Measurements from ENCODE around the gene METTL4. TPM values are rescaled to one million over a fixed set of nuclear protein-coding genes. Genes with fewer than 3 reads are reported as not detected.

Gene METTL4
- total RNA-seq, 4 donors from 2014 or later = 2.2 to 14.0 (median 5.4) TPM

GRCh38 chr18:2602844-2603243, 31.5 kb upstream of the METTL4 start:
- Histone ChIP-seq H3K9me3 (no peaks in the 10 kb centered on the region), H3K36me3 (no peaks in the 10 kb centered on the region), H3K27me3 (no peaks in the 10 kb centered on the region), H3K4me1 (peaks cover 0 to 18% (median 0%) of the 10 kb centered on the region in 4 donors), H3K27ac (no peak overlapping the region), H3K4me3 (no peak overlapping the region)
- intact Hi-C loops (cut with DNase I; ENCODE audit: low total_unique reads) (no loop called here), in situ Hi-C loops (cut with MboI; ENCODE audit: low pct_ligation_motif_present in 1 of 4, low pct_unique_long_range_greater_than_20kb in 1 of 4, low sequenced_read_pairs in 3 of 4) (no loop called here)
- DNase-seq = no peak
- TF ChIP-seq, protein P1, sequence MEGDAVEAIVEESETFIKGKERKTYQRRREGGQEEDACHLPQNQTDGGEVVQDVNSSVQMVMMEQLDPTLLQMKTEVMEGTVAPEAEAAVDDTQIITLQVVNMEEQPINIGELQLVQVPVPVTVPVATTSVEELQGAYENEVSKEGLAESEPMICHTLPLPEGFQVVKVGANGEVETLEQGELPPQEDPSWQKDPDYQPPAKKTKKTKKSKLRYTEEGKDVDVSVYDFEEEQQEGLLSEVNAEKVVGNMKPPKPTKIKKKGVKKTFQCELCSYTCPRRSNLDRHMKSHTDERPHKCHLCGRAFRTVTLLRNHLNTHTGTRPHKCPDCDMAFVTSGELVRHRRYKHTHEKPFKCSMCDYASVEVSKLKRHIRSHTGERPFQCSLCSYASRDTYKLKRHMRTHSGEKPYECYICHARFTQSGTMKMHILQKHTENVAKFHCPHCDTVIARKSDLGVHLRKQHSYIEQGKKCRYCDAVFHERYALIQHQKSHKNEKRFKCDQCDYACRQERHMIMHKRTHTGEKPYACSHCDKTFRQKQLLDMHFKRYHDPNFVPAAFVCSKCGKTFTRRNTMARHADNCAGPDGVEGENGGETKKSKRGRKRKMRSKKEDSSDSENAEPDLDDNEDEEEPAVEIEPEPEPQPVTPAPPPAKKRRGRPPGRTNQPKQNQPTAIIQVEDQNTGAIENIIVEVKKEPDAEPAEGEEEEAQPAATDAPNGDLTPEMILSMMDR (IDR thresholded peaks at IDR 0.05) = no peak
- TF ChIP-seq POLR2AphosphoS5 (IDR thresholded peaks at IDR 0.05) = no peak
- no peak for TF ChIP-seq POLR2A (IDR thresholded peaks at IDR 0.05)
- no peak for TF ChIP-seq EP300 (IDR thresholded peaks at IDR 0.05; ENCODE audit: low read depth)

GRCh38 chr18:2597639-2598038, 26.3 kb upstream of the METTL4 start:
- peaks cover 0 to 2% (median 0%) of the 10 kb centered on the region in 4 donors for H3K36me3 ChIP-seq
- H3K9me3 ChIP-seq = no peaks in the 10 kb centered on the region
- no peak overlapping the region for H3K4me3 ChIP-seq
- DNase-seq = no peak
- intact Hi-C loops (cut with DNase I; ENCODE audit: low total_unique reads) (no loop called here), in situ Hi-C loops (cut with MboI; ENCODE audit: low pct_ligation_motif_present in 1 of 4, low pct_unique_long_range_greater_than_20kb in 1 of 4, low sequenced_read_pairs in 3 of 4) (no loop called here)
- 89 to 92% methylated on average over 2 to 5 of the region's 5 CpGs for WGBS, 2 donors (ENCODE audit: low coverage in 1 of 2)
- peaks cover 0 to 3% (median 0%) of the 10 kb centered on the region in 4 donors for H3K4me1 ChIP-seq
- TF ChIP-seq POLR2A (IDR thresholded peaks at IDR 0.05) = no peak
- no peak for TF ChIP-seq EP300 (IDR thresholded peaks at IDR 0.05; ENCODE audit: low read depth)
- TF ChIP-seq POLR2AphosphoS5 (IDR thresholded peaks at IDR 0.05) = no peak
- no peak overlapping the region for H3K27ac ChIP-seq
- no peaks in the 10 kb centered on the region for H3K27me3 ChIP-seq

GRCh38 chr18:2590303-2590702, 19.0 kb upstream of the METTL4 start:
- Histone ChIP-seq H3K4me1 (peaks cover 0 to 9% (median 2%) of the 10 kb centered on the region in 4 donors), H3K9me3 (no peaks in the 10 kb centered on the region), H3K36me3 (no peaks in the 10 kb centered on the region), H3K4me3 (no peak overlapping the region), H3K27ac (peak overlapping the region in 2 of 4 donors; percentile 8), H3K27me3 (no peaks in the 10 kb centered on the region)
- DNase-seq = no peak
- 88% methylated on average over 1 to 2 of the region's 2 CpGs for WGBS, 2 donors (ENCODE audit: low coverage in 1 of 2)
- in situ Hi-C loops (cut with MboI; ENCODE audit: low pct_ligation_motif_present in 1 of 4, low pct_unique_long_range_greater_than_20kb in 1 of 4, low sequenced_read_pairs in 3 of 4) = no loop called here
- TF ChIP-seq EP300 (IDR thresholded peaks at IDR 0.05; ENCODE audit: low read depth) (no peak), POLR2A (IDR thresholded peaks at IDR 0.05) (no peak), POLR2AphosphoS5 (IDR thresholded peaks at IDR 0.05) (no peak)
- TF ChIP-seq, protein P1 (IDR thresholded peaks at IDR 0.05) = no peak
- intact Hi-C loops (cut with DNase I; ENCODE audit: low total_unique reads) = no loop called here

DNA sequence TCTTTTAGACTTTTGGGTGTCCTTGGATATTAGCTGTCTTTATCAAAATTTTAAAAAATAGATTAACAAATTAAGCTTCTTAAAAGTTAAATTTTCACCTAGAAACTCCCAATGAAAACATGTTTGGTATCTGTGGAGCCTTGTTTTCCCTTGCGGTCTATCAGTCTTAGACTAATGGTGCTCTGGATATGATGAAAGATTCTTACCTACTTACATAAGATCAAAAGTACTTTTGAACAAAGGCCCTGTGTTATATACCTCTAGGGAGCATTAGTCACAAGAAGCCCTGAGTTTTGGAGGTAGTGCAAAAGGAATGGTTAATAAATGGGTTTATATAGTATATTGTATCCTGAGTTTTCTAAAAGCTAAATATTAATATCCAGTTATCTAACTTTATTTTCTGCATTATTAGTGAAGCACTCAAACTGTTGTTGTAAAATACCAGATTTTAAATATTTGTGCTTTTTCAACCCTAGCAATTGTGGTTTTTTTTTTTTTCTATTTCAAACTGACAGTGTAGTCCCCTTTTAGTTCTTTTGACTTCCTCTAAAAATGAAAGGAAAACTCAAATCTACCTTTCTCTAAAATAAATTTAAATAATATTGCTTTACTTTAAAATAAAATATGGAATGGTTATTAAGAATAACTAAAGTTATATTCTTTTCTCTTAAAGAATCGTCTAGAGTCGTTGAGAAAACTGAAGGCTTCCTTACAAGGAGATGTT, 18.2 kb upstream of the METTL4 start:
- in situ Hi-C loops (cut with MboI; ENCODE audit: low pct_ligation_motif_present in 1 of 4, low pct_unique_long_range_greater_than_20kb in 1 of 4, low sequenced_read_pairs in 3 of 4) (no loop called here), intact Hi-C loops (cut with DNase I; ENCODE audit: low total_unique reads) (no loop called here)
- Histone ChIP-seq H3K27ac (peak overlapping the region in 2 of 4 donors; percentile 8), H3K9me3 (no peaks in the 10 kb centered on the region), H3K36me3 (no peaks in the 10 kb centered on the region), H3K27me3 (no peaks in the 10 kb centered on the region), H3K4me3 (no peak overlapping the region), H3K4me1 (peaks cover 0 to 9% (median 2%) of the 10 kb centered on the region in 4 donors)
- WGBS, 2 donors (ENCODE audit: low coverage in 1 of 2) = 86 to 93% methylated on average over 3 of the region's 3 CpGs
- DNase-seq = no peak
- no peak for TF ChIP-seq POLR2A (IDR thresholded peaks at IDR 0.05)
- TF ChIP-seq POLR2AphosphoS5 (IDR thresholded peaks at IDR 0.05) = no peak
- TF ChIP-seq, protein P1 (IDR thresholded peaks at IDR 0.05) = no peak
- no peak for TF ChIP-seq EP300 (IDR thresholded peaks at IDR 0.05; ENCODE audit: low read depth)

Measured in transverse colon (tissue), 4 donors.